ENCODE results near the gene KRT7.

- TF ChIP-seq CTCF (IDR thresholded peaks at IDR 0.05; ENCODE audit: low read depth, low read length, poor library complexity, severe bottlenecking) (no peak), EZH2phosphoT487 (IDR thresholded peaks at IDR 0.05; ENCODE audit: borderline replicate concordance, low read length) (no peak)
These were observed 60.9 kb downstream of the KRT7 start for GRCh38 chr12:52293926-52294325.
